Measurements from ENCODE around the gene LGMN.

GRCh38 chr14:92786427-92786756 is 38.0 kb upstream of the LGMN start:
- TF ChIP-seq POLR2A (IDR thresholded peaks at IDR 0.05; ENCODE audit: low read depth) (no peak), CTCF (IDR thresholded peaks at IDR 0.05) (no peak), POLR2AphosphoS5 (IDR thresholded peaks at IDR 0.05) (no peak), EP300 (IDR thresholded peaks at IDR 0.05) (no peak)

All from esophagus muscularis mucosa (tissue), 4 donors.